Hindlimb muscle (tissue), 1 donor: ENCODE data around the gene CEACAM21. TPM values are rescaled to one million over a fixed set of nuclear protein-coding genes. Genes with fewer than 3 reads are reported as not detected.

Experiments used
- DNase-seq: peaks from one replicate; pipeline ENCODE4 v3.0.0-alpha.2; 2013
- polyA plus RNA-seq: library from polyadenylated mRNA; unstranded; fragments of 120-200 nt; gene quantifications from one replicate; pipeline ENCODE4 v1.2.1, GENCODE V29; 2013; ENCODE audit not compliant: insufficient read length

CEACAM21 gene
- polyA plus RNA-seq, 1 donor: 2.0 TPM

GRCh38 chr19:41620171-41620570 lies 44.2 kb downstream of the CEACAM21 start:
- DNase-seq: no peak

- DNase-seq: no peak
Measured at GRCh38 chr19:41621226-41621625, 45.3 kb downstream of the CEACAM21 start.

- DNase-seq: no peak
Measured at GRCh38 chr19:41621654-41622053, 45.7 kb downstream of the CEACAM21 start.

GRCh38 chr19:41623360-41623759 lies 47.4 kb downstream of the CEACAM21 start:
- no peak for DNase-seq

GRCh38 chr19:41624515-41624914 lies 48.5 kb downstream of the CEACAM21 start:
- DNase-seq: no peak

GRCh38 chr19:41624937-41625336 lies 49.0 kb downstream of the CEACAM21 start:
- no peak for DNase-seq

GRCh38 chr19:41626278-41626677 lies 50.3 kb downstream of the CEACAM21 start:
- DNase-seq: no peak

GRCh38 chr19:41626877-41627276 lies 50.9 kb downstream of the CEACAM21 start, which contains the start of gene CEACAM4:
CEACAM4 (minus strand) TSS chr19:41627074; CDS start chr19:41626963, 111 bp downstream.
- no peak for DNase-seq

- no peak for DNase-seq
Measured at GRCh38 chr19:41627966-41628675, 52.2 kb downstream of the CEACAM21 start.

Other genes with a start within 250 kb of the CEACAM21 start
- gene TGFB1, start 222.2 kb upstream of the CEACAM21 start, polyA plus RNA-seq: 23.9 TPM
- 2.0 TPM for gene B9D2, start 212.0 kb upstream of the CEACAM21 start, polyA plus RNA-seq
- 6.8 TPM for gene TMEM91, start 199.6 kb upstream of the CEACAM21 start, polyA plus RNA-seq
- gene EXOSC5, start 178.8 kb upstream of the CEACAM21 start, polyA plus RNA-seq: 17.6 TPM
- gene BCKDHA, start 178.3 kb upstream of the CEACAM21 start, polyA plus RNA-seq: 35.2 TPM
- gene B3GNT8, start 148.8 kb upstream of the CEACAM21 start, polyA plus RNA-seq: 3.1 TPM
- gene DMAC2, start 136.3 kb upstream of the CEACAM21 start, polyA plus RNA-seq: 40.9 TPM
- not detected for gene ERICH4, start 133.0 kb upstream of the CEACAM21 start, polyA plus RNA-seq
- not detected for gene CEACAM4, start 50.9 kb downstream of the CEACAM21 start, polyA plus RNA-seq
- gene CEACAM7, start 112.1 kb downstream of the CEACAM21 start, polyA plus RNA-seq: not detected
- not detected for gene CEACAM5, start 132.5 kb downstream of the CEACAM21 start, polyA plus RNA-seq
- gene CEACAM6, start 179.4 kb downstream of the CEACAM21 start, polyA plus RNA-seq: 0.08 TPM
- gene CEACAM3, start 220.4 kb downstream of the CEACAM21 start, polyA plus RNA-seq: not detected